ENCODE data around the gene PTPRD. TPM values are rescaled to one million over a fixed set of nuclear protein-coding genes. Genes with fewer than 3 reads are reported as not detected.

The PTPRD gene
- total RNA-seq, 1 experiment from 2014 or later = not detected

DNA sequence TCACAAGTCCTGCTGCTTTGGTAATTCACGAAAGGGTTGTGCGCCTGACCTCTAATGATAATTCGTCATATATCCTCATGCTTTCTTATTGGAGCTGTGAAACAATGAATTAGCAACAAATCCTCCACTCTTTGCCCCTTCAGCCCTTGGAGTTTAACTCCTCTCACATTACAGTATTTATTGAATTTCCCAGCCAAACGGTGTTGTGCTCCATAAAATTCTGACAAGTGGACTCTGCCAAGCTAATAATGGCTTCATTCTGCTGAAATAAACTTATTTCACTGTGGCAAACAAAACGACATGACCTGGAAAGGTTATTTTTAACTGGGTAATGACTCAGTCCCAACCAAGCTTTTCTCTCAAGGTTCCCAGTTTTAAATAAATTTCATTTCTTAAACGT lies 1828.9 kb downstream of the PTPRD start:
- intact Hi-C loops (cut with micrococcal nuclease; ENCODE audit: unreplicated experiment) = no loop called here
- no TSS peak for BruUV-seq (replicated peaks)
- ATAC-seq = no peak

DNA sequence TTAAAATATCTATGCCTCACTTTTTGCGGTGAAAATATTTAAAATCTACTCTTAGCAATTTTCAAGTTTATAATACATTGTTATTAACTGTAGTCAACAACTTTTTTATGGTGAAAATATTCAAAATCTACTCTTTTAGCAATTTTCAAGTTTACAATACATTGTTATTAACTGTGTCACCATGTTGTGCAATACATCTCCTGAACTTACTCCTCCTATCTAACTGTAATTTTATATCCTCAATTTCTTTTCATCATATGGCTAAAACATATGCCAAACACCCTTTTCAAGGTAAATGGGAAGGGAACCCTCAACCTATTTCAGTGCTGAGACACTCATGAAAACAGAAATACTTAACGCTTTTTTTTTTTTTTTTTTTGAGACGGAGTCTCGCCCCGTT lies 1830.6 kb downstream of the PTPRD start:
- CTCF ChIA-PET = no interaction called here
- no peak overlapping the region for H3K27ac ChIP-seq (ENCODE audit: low read length)
- H3K27me3 ChIP-seq (ENCODE audit: control insufficient read depth, insufficient read depth, low read length) = no peaks in the 10 kb centered on the region
- no peak for ATAC-seq
- no peaks in the 10 kb centered on the region for H3K36me3 ChIP-seq (ENCODE audit: control insufficient read depth, insufficient read depth, low read length)
- POLR2A ChIA-PET = no interaction called here
- intact Hi-C loops (cut with micrococcal nuclease; ENCODE audit: unreplicated experiment) = no loop called here
- no TSS peak for BruUV-seq (replicated peaks)
- in situ Hi-C loops (cut with HindIII; ENCODE audit: low pct_unique_long_range_greater_than_20kb, low sequenced_read_pairs) = no loop called here
- no peak for DNase-seq (ENCODE audit: low read depth, low spot score)
- H3K9me3 ChIP-seq (ENCODE audit: control insufficient read depth, insufficient read depth, low read depth, low read length) = no peaks in the 10 kb centered on the region
- H3K4me1 ChIP-seq (ENCODE audit: control insufficient read depth, insufficient read depth, low read length) = no peaks in the 10 kb centered on the region
- H3K4me3 ChIP-seq (ENCODE audit: low read depth in 2 of 2, low read length in 2 of 2) = no peak overlapping the region
- TF ChIP-seq TCF7L2 (IDR thresholded peaks at IDR 0.05; ENCODE audit: low read depth, low read length) (no peak), POLR2AphosphoS5 (IDR thresholded peaks at IDR 0.05; ENCODE audit: low read depth, low read length) (no peak), SIN3A (IDR thresholded peaks at IDR 0.05; ENCODE audit: borderline replicate concordance, insufficient read depth, low read depth, low read length) (no peak)
- TF ChIP-seq, protein P1, sequence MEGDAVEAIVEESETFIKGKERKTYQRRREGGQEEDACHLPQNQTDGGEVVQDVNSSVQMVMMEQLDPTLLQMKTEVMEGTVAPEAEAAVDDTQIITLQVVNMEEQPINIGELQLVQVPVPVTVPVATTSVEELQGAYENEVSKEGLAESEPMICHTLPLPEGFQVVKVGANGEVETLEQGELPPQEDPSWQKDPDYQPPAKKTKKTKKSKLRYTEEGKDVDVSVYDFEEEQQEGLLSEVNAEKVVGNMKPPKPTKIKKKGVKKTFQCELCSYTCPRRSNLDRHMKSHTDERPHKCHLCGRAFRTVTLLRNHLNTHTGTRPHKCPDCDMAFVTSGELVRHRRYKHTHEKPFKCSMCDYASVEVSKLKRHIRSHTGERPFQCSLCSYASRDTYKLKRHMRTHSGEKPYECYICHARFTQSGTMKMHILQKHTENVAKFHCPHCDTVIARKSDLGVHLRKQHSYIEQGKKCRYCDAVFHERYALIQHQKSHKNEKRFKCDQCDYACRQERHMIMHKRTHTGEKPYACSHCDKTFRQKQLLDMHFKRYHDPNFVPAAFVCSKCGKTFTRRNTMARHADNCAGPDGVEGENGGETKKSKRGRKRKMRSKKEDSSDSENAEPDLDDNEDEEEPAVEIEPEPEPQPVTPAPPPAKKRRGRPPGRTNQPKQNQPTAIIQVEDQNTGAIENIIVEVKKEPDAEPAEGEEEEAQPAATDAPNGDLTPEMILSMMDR (IDR thresholded peaks at IDR 0.05) = no peak
- TF ChIP-seq, protein P2, sequence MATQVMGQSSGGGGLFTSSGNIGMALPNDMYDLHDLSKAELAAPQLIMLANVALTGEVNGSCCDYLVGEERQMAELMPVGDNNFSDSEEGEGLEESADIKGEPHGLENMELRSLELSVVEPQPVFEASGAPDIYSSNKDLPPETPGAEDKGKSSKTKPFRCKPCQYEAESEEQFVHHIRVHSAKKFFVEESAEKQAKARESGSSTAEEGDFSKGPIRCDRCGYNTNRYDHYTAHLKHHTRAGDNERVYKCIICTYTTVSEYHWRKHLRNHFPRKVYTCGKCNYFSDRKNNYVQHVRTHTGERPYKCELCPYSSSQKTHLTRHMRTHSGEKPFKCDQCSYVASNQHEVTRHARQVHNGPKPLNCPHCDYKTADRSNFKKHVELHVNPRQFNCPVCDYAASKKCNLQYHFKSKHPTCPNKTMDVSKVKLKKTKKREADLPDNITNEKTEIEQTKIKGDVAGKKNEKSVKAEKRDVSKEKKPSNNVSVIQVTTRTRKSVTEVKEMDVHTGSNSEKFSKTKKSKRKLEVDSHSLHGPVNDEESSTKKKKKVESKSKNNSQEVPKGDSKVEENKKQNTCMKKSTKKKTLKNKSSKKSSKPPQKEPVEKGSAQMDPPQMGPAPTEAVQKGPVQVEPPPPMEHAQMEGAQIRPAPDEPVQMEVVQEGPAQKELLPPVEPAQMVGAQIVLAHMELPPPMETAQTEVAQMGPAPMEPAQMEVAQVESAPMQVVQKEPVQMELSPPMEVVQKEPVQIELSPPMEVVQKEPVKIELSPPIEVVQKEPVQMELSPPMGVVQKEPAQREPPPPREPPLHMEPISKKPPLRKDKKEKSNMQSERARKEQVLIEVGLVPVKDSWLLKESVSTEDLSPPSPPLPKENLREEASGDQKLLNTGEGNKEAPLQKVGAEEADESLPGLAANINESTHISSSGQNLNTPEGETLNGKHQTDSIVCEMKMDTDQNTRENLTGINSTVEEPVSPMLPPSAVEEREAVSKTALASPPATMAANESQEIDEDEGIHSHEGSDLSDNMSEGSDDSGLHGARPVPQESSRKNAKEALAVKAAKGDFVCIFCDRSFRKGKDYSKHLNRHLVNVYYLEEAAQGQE (IDR thresholded peaks at IDR 0.05; ENCODE audit: insufficient read depth in 1 of 2, low read depth in 2 of 2, low read length in 1 of 2) = no peak

More for the DNA sequence above, 1828.9 kb downstream of the PTPRD start:
- no peaks in the 10 kb centered on the region for H3K27me3 ChIP-seq (ENCODE audit: control insufficient read depth, insufficient read depth, low read length)
- DNase-seq (ENCODE audit: low read depth, low spot score) = no peak
- POLR2A ChIA-PET = no interaction called here
- no peaks in the 10 kb centered on the region for H3K9me3 ChIP-seq (ENCODE audit: control insufficient read depth, insufficient read depth, low read depth, low read length)
- H3K36me3 ChIP-seq (ENCODE audit: control insufficient read depth, insufficient read depth, low read length) = no peaks in the 10 kb centered on the region
- H3K4me1 ChIP-seq (ENCODE audit: control insufficient read depth, insufficient read depth, low read length) = no peaks in the 10 kb centered on the region
- in situ Hi-C loops (cut with HindIII; ENCODE audit: low pct_unique_long_range_greater_than_20kb, low sequenced_read_pairs) = no loop called here
- CTCF ChIA-PET = no interaction called here
- no peak overlapping the region for H3K27ac ChIP-seq (ENCODE audit: low read length)
- TF ChIP-seq, protein P2 (IDR thresholded peaks at IDR 0.05; ENCODE audit: insufficient read depth in 1 of 2, low read depth in 2 of 2, low read length in 1 of 2) = no peak
- TF ChIP-seq, protein P1 (IDR thresholded peaks at IDR 0.05) = no peak
- TF ChIP-seq POLR2AphosphoS5 (IDR thresholded peaks at IDR 0.05; ENCODE audit: low read depth, low read length) = no peak
- TF ChIP-seq SIN3A (IDR thresholded peaks at IDR 0.05; ENCODE audit: borderline replicate concordance, insufficient read depth, low read depth, low read length) = no peak
- TF ChIP-seq TCF7L2 (IDR thresholded peaks at IDR 0.05; ENCODE audit: low read depth, low read length) = no peak
- no peak overlapping the region for H3K4me3 ChIP-seq (ENCODE audit: low read depth in 2 of 2, low read length in 2 of 2)
